ENCODE data around the gene AAK1. TPM values are rescaled to one million over a fixed set of nuclear protein-coding genes. Genes with fewer than 3 reads are reported as not detected.

Gene AAK1
- total RNA-seq, 1 experiment from 2014 or later: 40.5 TPM

DNA sequence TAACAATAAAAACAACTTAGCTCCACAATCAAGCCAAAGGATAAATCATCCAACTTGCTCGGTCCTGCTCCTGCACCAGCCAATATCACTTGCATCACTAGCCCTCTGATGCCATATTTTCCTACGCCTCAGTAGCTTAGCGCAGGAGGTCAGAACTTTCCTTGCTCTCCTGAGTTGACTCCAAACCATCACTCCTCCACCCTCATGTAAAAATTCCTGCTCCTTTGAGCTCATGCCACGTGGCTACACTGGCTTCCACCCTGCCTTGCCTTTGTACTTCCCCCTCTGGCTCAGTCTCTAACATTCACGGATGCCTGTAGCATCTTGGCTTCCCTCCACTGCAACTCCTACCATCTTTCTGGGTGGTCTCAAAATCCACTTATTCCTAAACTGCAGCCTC is 25.2 kb downstream of the AAK1 start:
- intact Hi-C loops (cut with micrococcal nuclease; ENCODE audit: unreplicated experiment): no loop called here
- Histone ChIP-seq H3K9me3 (ENCODE audit: low read depth, low read length, poor library complexity, severe bottlenecking) (no peaks in the 10 kb centered on the region), H3K27ac (ENCODE audit: low read depth, low read length, poor library complexity, severe bottlenecking) (no peak overlapping the region), H3K4me3 (ENCODE audit: low read depth, low read length, poor library complexity, severe bottlenecking) (no peak overlapping the region), H3K36me3 (ENCODE audit: insufficient read depth, low read length, poor library complexity, severe bottlenecking) (no peaks in the 10 kb centered on the region), H3K4me1 (ENCODE audit: insufficient read depth, low read length, poor library complexity, severe bottlenecking) (no peaks in the 10 kb centered on the region), H3K27me3 (replicated peaks; ENCODE audit: insufficient read depth, low read depth, low read length, poor library complexity) (no peaks in the 10 kb centered on the region)
- ChIA-PET POLR2A (ENCODE audit: low non-redundant PET) (no interaction called here), CTCF (no interaction called here)
- BruUV-seq (replicated peaks): no TSS peak
- no peak for DNase-seq (ENCODE audit: low spot score)
- TF ChIP-seq EZH2 (IDR thresholded peaks at IDR 0.05; ENCODE audit: borderline replicate concordance, low read depth, low read length, poor library complexity, severe bottlenecking): no peak
- TF ChIP-seq, protein P1, sequence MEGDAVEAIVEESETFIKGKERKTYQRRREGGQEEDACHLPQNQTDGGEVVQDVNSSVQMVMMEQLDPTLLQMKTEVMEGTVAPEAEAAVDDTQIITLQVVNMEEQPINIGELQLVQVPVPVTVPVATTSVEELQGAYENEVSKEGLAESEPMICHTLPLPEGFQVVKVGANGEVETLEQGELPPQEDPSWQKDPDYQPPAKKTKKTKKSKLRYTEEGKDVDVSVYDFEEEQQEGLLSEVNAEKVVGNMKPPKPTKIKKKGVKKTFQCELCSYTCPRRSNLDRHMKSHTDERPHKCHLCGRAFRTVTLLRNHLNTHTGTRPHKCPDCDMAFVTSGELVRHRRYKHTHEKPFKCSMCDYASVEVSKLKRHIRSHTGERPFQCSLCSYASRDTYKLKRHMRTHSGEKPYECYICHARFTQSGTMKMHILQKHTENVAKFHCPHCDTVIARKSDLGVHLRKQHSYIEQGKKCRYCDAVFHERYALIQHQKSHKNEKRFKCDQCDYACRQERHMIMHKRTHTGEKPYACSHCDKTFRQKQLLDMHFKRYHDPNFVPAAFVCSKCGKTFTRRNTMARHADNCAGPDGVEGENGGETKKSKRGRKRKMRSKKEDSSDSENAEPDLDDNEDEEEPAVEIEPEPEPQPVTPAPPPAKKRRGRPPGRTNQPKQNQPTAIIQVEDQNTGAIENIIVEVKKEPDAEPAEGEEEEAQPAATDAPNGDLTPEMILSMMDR (conservative IDR thresholded peaks at IDR 0.05; ENCODE audit: low read depth, low read length): no peak

DNA sequence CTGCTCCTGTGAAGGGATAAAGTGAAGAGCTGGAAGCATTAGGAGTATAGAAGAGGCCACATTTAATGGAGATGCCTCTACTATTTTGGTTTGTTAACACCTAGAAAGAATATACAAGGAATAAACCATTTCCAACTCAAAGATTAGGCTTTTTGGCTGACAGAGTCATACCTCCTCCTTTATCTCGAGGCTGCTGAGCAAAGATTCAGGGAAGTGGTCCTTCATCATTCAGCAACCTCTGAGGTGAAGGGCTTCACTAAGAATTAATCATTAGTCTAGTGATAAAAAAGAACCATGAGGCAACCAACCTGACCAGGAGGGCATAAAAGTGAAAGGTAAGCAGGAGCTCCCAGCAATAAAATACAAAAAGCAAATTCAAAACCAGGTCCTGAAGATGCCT is 25.8 kb downstream of the AAK1 start:
- TF ChIP-seq EZH2 (IDR thresholded peaks at IDR 0.05; ENCODE audit: borderline replicate concordance, low read depth, low read length, poor library complexity, severe bottlenecking): no peak
- TF ChIP-seq, protein P1 (conservative IDR thresholded peaks at IDR 0.05; ENCODE audit: low read depth, low read length): no peak
- Histone ChIP-seq H3K36me3 (ENCODE audit: insufficient read depth, low read length, poor library complexity, severe bottlenecking) (no peaks in the 10 kb centered on the region), H3K27me3 (replicated peaks; ENCODE audit: insufficient read depth, low read depth, low read length, poor library complexity) (no peaks in the 10 kb centered on the region), H3K9me3 (ENCODE audit: low read depth, low read length, poor library complexity, severe bottlenecking) (no peaks in the 10 kb centered on the region), H3K4me3 (ENCODE audit: low read depth, low read length, poor library complexity, severe bottlenecking) (no peak overlapping the region), H3K4me1 (ENCODE audit: insufficient read depth, low read length, poor library complexity, severe bottlenecking) (no peaks in the 10 kb centered on the region), H3K27ac (ENCODE audit: low read depth, low read length, poor library complexity, severe bottlenecking) (no peak overlapping the region)
- no TSS peak for BruUV-seq (replicated peaks)
- ChIA-PET POLR2A (ENCODE audit: low non-redundant PET) (interaction anchor here (0.7 kb wide), 1 partner anchor 256 kb away, joined by 3 read pairs; no protein-coding TSS in a partner anchor), CTCF (no interaction called here)
- DNase-seq (ENCODE audit: low spot score): no peak
- intact Hi-C loops (cut with micrococcal nuclease; ENCODE audit: unreplicated experiment): no loop called here

DNA sequence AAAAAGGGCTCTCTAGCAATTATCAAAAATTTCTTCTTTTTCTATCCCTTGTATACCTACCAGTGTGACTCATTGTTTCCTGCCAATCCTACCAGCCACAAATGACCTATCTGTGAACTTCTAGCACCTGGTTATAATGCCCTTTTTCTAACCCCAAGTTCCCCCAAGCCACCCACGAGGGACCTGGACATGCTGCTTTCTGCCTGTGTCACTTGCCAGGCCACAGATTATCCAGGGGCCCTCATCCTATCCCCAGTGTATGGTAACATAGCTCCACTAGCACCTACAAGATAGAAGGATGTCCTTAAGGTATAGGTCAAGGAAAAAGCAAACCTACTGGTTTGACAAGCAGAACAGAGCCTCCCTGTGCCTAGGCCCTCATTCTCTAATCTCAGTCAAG is 26.8 kb downstream of the AAK1 start:
- ChIA-PET POLR2A (ENCODE audit: low non-redundant PET) (interaction anchor here (0.7 kb wide), 1 partner anchor 255 kb away, joined by 3 read pairs; no protein-coding TSS in a partner anchor), CTCF (no interaction called here)
- no peaks in the 10 kb centered on the region for H3K27me3 ChIP-seq (replicated peaks; ENCODE audit: insufficient read depth, low read depth, low read length, poor library complexity)
- H3K9me3 ChIP-seq (ENCODE audit: low read depth, low read length, poor library complexity, severe bottlenecking): no peaks in the 10 kb centered on the region
- no peaks in the 10 kb centered on the region for H3K36me3 ChIP-seq (ENCODE audit: insufficient read depth, low read length, poor library complexity, severe bottlenecking)
- H3K27ac ChIP-seq (ENCODE audit: low read depth, low read length, poor library complexity, severe bottlenecking): no peak overlapping the region
- H3K4me1 ChIP-seq (ENCODE audit: insufficient read depth, low read length, poor library complexity, severe bottlenecking): no peaks in the 10 kb centered on the region
- DNase-seq (ENCODE audit: low spot score): no peak
- BruUV-seq (replicated peaks): no TSS peak
- TF ChIP-seq, protein P1 (conservative IDR thresholded peaks at IDR 0.05; ENCODE audit: low read depth, low read length): no peak
- TF ChIP-seq EZH2 (IDR thresholded peaks at IDR 0.05; ENCODE audit: borderline replicate concordance, low read depth, low read length, poor library complexity, severe bottlenecking): no peak
- H3K4me3 ChIP-seq (ENCODE audit: low read depth, low read length, poor library complexity, severe bottlenecking): no peak overlapping the region
- intact Hi-C loops (cut with micrococcal nuclease; ENCODE audit: unreplicated experiment): no loop called here

Data from A673 (cell line).